ENCODE data around the gene SLC35D2. TPM values are rescaled to one million over a fixed set of nuclear protein-coding genes. Genes with fewer than 3 reads are reported as not detected.
A peak's percentile ranks its signal among the peaks of the same experiment; 100 is the strongest.

Gene SLC35D2
- total RNA-seq, 1 donor from 2014 or later: 30.3 TPM

DNA sequence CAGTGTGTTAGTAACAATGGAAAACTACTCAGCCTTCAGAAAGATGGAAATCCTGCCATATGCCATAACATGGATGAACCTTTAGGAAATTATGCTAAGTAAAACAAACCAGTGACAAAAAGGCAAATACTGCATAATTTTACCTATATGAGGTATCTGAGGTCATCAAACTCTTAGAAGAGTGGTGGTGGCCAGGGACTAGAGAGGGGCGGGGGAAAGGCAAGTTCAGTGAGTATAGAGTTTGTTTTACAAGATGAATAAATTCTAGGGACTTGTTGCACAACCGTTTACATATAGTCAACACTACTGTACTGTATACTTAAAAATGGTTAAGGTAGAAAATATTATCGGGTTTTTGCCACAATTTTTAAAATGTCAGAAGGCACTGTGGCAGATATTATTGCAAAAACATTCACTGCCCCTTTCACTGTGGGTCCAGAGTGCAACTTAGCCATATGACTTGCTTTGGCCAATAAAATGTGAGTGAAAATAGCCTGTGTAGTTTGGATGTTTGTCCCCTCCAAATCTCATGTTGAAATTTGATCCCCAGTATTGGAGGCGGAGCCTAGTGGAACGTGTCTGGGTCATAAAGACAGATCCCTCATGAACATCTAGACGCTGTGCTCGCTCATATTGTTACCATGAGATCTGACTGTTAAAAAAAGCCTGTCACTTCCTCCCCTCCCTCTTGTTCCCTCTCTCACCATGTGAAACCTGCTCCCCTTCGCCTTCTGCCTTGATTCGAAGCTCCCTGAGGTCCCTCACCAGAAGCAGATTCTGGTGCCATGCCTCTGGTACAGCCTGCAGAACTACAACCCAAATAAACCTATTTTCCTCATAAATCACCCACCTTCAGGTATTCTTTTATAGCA is 25.1 kb upstream of the SLC35D2 start:
- no peak overlapping the region for H3K4me3 ChIP-seq
- intact Hi-C loops (cut with DNase I): no loop called here
- no peaks in the 10 kb centered on the region for H3K27me3 ChIP-seq
- no peak overlapping the region for H3K27ac ChIP-seq
- TF ChIP-seq, protein P1, sequence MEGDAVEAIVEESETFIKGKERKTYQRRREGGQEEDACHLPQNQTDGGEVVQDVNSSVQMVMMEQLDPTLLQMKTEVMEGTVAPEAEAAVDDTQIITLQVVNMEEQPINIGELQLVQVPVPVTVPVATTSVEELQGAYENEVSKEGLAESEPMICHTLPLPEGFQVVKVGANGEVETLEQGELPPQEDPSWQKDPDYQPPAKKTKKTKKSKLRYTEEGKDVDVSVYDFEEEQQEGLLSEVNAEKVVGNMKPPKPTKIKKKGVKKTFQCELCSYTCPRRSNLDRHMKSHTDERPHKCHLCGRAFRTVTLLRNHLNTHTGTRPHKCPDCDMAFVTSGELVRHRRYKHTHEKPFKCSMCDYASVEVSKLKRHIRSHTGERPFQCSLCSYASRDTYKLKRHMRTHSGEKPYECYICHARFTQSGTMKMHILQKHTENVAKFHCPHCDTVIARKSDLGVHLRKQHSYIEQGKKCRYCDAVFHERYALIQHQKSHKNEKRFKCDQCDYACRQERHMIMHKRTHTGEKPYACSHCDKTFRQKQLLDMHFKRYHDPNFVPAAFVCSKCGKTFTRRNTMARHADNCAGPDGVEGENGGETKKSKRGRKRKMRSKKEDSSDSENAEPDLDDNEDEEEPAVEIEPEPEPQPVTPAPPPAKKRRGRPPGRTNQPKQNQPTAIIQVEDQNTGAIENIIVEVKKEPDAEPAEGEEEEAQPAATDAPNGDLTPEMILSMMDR (IDR thresholded peaks at IDR 0.05): no peak
- ATAC-seq (no peak), DNase-seq (no peak)
- H3K36me3 ChIP-seq: no peaks in the 10 kb centered on the region
- no peaks in the 10 kb centered on the region for H3K4me1 ChIP-seq
- no peaks in the 10 kb centered on the region for H3K9me3 ChIP-seq

- Histone ChIP-seq H3K4me3 (no peak overlapping the region), H3K36me3 (no peaks in the 10 kb centered on the region), H3K4me1 (no peaks in the 10 kb centered on the region), H3K27ac (no peak overlapping the region), H3K9me3 (peaks cover 7% of the 10 kb centered on the region), H3K27me3 (no peaks in the 10 kb centered on the region)
- intact Hi-C loops (cut with DNase I): no loop called here
- ATAC-seq: no peak
- TF ChIP-seq, protein P1 (IDR thresholded peaks at IDR 0.05): no peak
- no peak for DNase-seq
These were observed 16.8 kb upstream of the SLC35D2 start for GRCh38 chr9:96400132-96400910.

- Histone ChIP-seq H3K4me3 (no peak overlapping the region), H3K9me3 (peaks cover 7% of the 10 kb centered on the region), H3K4me1 (no peaks in the 10 kb centered on the region), H3K27ac (peak overlapping the region; percentile 42), H3K27me3 (no peaks in the 10 kb centered on the region), H3K36me3 (no peaks in the 10 kb centered on the region)
- ATAC-seq (no peak), DNase-seq (no peak)
- TF ChIP-seq, protein P1 (IDR thresholded peaks at IDR 0.05): no peak
- intact Hi-C loops (cut with DNase I): no loop called here
These were observed 15.8 kb upstream of the SLC35D2 start for GRCh38 chr9:96399325-96399633.

DNA sequence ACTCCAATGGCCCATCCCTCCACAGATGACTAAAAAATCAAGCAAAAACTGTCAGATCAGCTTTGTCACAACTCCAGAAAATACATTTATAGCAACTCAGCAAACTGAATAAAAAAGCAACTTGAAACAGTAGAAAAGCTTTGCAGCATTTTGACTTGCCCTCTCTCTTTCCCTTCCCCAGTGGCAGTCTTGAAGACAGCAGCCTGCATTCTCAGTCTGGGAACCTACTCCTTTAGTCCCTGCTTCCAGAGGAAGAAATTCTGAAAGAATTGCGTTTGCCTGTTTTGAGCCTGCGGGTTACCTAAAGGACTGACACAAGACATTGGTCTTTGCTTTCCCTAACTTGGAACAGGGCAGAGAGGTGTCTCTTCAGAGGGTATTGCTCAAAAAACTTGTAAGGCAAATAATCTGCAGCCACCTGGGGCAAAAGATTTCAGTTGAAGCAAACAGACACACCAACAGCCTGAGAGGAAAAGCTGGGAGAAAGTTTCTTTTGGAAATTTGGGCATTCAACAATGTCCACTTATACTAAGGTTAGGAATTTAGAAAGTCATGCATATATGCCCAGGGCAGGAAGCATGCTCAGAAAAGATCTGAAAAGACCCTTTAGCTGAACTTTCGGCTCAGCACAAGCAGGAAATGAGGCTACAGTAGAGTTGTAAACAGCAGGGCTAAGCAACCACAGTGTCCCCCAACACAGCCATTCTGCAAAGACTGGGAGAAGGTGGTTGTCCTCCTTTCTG is 15.2 kb upstream of the SLC35D2 start:
- Histone ChIP-seq H3K27me3 (no peaks in the 10 kb centered on the region), H3K27ac (peak overlapping the region; percentile 42), H3K4me3 (no peak overlapping the region), H3K36me3 (no peaks in the 10 kb centered on the region), H3K4me1 (no peaks in the 10 kb centered on the region), H3K9me3 (peaks cover 7% of the 10 kb centered on the region)
- intact Hi-C loops (cut with DNase I): no loop called here
- no peak for ATAC-seq
- TF ChIP-seq, protein P1 (IDR thresholded peaks at IDR 0.05): no peak
- DNase-seq: no peak

DNA sequence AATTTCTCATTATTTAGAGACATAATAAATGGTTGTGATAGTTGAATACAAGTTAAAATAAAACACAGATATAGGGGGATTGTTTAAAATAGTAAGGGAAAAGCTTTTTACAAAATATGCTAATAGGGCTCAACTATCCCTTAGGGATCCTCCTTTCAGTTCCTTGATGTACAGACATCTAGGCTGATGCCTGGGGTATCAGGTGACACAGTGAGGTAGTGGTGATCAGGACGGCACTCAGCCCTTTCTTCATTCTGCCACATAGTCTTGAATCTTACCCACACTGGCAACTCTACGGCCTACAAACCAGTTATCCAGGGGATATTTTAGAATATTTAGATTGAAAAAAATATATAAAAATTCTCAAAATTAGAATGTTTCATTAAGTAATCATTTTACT is 12.5 kb upstream of the SLC35D2 start:
- TF ChIP-seq, protein P1 (IDR thresholded peaks at IDR 0.05): no peak
- H3K4me3 ChIP-seq: no peak overlapping the region
- no peak for ATAC-seq
- H3K4me1 ChIP-seq: no peaks in the 10 kb centered on the region
- H3K36me3 ChIP-seq: no peaks in the 10 kb centered on the region
- intact Hi-C loops (cut with DNase I): no loop called here
- no peak overlapping the region for H3K27ac ChIP-seq
- DNase-seq: no peak
- peaks cover 7% of the 10 kb centered on the region for H3K9me3 ChIP-seq
- H3K27me3 ChIP-seq: no peaks in the 10 kb centered on the region
